K562 (cell line): ENCODE data around the gene LRRC61. TPM values are rescaled to one million over a fixed set of nuclear protein-coding genes. Genes with fewer than 3 reads are reported as not detected.
"Not testable (repeated sequence)": the region's sequence is repeated elsewhere in the genome, so short reads cannot be mapped to it uniquely, and the experiment has no call there.

ENCODE experiments used
- ARNT ChIP-seq, 2 experiments: fragments of 450-650 bp; IDR thresholded peaks; 2 replicates each; pipeline ENCODE4 v1.6.1; 2016; ENCODE audit warnings: mild to moderate bottlenecking in 1 of 2
- BRD9 ChIP-seq: fragments of 450-650 bp; IDR thresholded peaks from 2 replicates; pipeline ENCODE4 v1.6.1; 2018; ENCODE audit warnings: low read depth; ENCODE audit not compliant: partially characterized antibody
- CEBPG ChIP-seq, 3 experiments: fragments of 200-800 bp in 1 of 3; sonication (Bioruptor generic) in 1 of 3; sonication (generic) in 1 of 3; formaldehyde crosslinking in 1 of 3; IDR thresholded peaks in 2 of 3; conservative IDR thresholded peaks in 1 of 3; 2 replicates each; pipeline versions ENCODE4 v1.6.1 to v1.8.0; 2016 to 2022; ENCODE audit warnings: missing compliant biosample characterization in 2 of 3, missing genetic modification characterization in 2 of 3, mild to moderate bottlenecking in 1 of 3, missing genetic modification reagents in 1 of 3
- DMBX1 ChIP-seq: fragments of 250-450 bp; sonication (Bioruptor Pico); IDR thresholded peaks from 2 replicates; pipeline ENCODE4 v1.8.0; 2022; ENCODE audit warnings: inconsistent platforms, mild to moderate bottlenecking, moderate library complexity, borderline replicate concordance
- E2F3 ChIP-seq: fragments of 250-450 bp; sonication (Bioruptor Pico); IDR thresholded peaks from 2 replicates; pipeline ENCODE4 v1.4.0; 2020; ENCODE audit warnings: mild to moderate bottlenecking
- JUNB ChIP-seq: fragments of 450-650 bp; formaldehyde crosslinking; conservative IDR thresholded peaks from 2 replicates; pipeline ENCODE4 v1.4.0; 2020; ENCODE audit warnings: mild to moderate bottlenecking
- PHTF2 ChIP-seq: fragments of 250-450 bp; sonication (Bioruptor Pico); IDR thresholded peaks from 2 replicates; pipeline ENCODE4 v1.5.0; 2021; ENCODE audit warnings: mild to moderate bottlenecking
- STAT5B ChIP-seq: fragments of 250-450 bp; sonication (Bioruptor Pico); IDR thresholded peaks from 2 replicates; pipeline ENCODE4 v1.8.0; 2021; ENCODE audit warnings: mild to moderate bottlenecking, inconsistent platforms
- ZBTB26 ChIP-seq: fragments of 450-650 bp; formaldehyde crosslinking; IDR thresholded peaks from 2 replicates; pipeline ENCODE4 v1.4.0; 2022; ENCODE audit warnings: missing genetic modification characterization
- ZNF165 ChIP-seq: fragments of 250-450 bp; sonication (Bioruptor Pico); IDR thresholded peaks from 2 replicates; pipeline ENCODE4 v1.4.0; 2020; ENCODE audit warnings: borderline replicate concordance
- ZNF41 ChIP-seq: fragments of 250-450 bp; sonication (Bioruptor Pico); conservative IDR thresholded peaks from 2 replicates; pipeline ENCODE4 v1.4.0; 2020; ENCODE audit warnings: mild to moderate bottlenecking
- ZNF583 ChIP-seq: fragments of 250-450 bp; sonication (Bioruptor Pico); IDR thresholded peaks from 2 replicates; pipeline ENCODE4 v1.4.0; 2020
- ZNF707 ChIP-seq: fragments of 250-450 bp; sonication (Bioruptor Pico); conservative IDR thresholded peaks from 2 replicates; pipeline ENCODE4 v1.8.0; 2022; ENCODE audit warnings: inconsistent platforms, mild to moderate bottlenecking, moderate library complexity
- polyA plus RNA-seq, 8 experiments: library from polyadenylated mRNA; depleted of rRNA in 4 of 8; stranded (reverse) in 5 of 8; unstranded in 3 of 8; fragments of >200 nt; fragmentation: Nextera tagmentation in 2 of 8; fragmentation: Illumina TruSeq in 1 of 8; extraction: Ambion mirVana in 2 of 8; extraction: Trizol in 1 of 8; gene quantifications; 2 replicates each; pipeline versions ENCODE4 v1.2.1 to v1.2.3, GENCODE V29; 2011 to 2014; ENCODE audit warnings: inconsistent platforms in 1 of 8, missing spikeins in 1 of 8
- total RNA-seq, 7 experiments: library from RNA; depleted of rRNA in 6 of 7; stranded (reverse); fragments of >200 nt in 6 of 7; fragmentation: Illumina TruSeq in 2 of 7; extraction: Trizol in 2 of 7; gene quantifications; 2 replicates each; pipeline versions ENCODE4 v1.2.1 to v1.2.3, GENCODE V29; 2011 to 2021; ENCODE audit warnings: low replicate concordance in 1 of 7
- TF ChIP-seq, protein P1 (sequence below): sonication (generic); formaldehyde crosslinking; IDR thresholded peaks from 2 replicates; pipeline ENCODE4 v1.8.0; 2022; ENCODE audit warnings: missing genetic modification reagents, mild to moderate bottlenecking, moderate library complexity, borderline replicate concordance
- TF ChIP-seq, protein P2 (sequence below), 2 experiments: fragments of 450-650 bp in 1 of 2; sonication (generic) in 1 of 2; formaldehyde crosslinking in 1 of 2; IDR thresholded peaks; 2 replicates each; pipeline versions ENCODE4 v1.7.1 to v1.9.0; 2016 to 2022; ENCODE audit warnings: inconsistent platforms in 1 of 2, mild to moderate bottlenecking in 1 of 2, missing genetic modification reagents in 1 of 2

LRRC61 gene
- total and polyA plus RNA-seq, 9 of the 15 experiments (the other 6 are each of a cell fraction or from before 2014, with no cell fraction given) = 1.3 to 55.2 (median 35.2) TPM

DNA sequence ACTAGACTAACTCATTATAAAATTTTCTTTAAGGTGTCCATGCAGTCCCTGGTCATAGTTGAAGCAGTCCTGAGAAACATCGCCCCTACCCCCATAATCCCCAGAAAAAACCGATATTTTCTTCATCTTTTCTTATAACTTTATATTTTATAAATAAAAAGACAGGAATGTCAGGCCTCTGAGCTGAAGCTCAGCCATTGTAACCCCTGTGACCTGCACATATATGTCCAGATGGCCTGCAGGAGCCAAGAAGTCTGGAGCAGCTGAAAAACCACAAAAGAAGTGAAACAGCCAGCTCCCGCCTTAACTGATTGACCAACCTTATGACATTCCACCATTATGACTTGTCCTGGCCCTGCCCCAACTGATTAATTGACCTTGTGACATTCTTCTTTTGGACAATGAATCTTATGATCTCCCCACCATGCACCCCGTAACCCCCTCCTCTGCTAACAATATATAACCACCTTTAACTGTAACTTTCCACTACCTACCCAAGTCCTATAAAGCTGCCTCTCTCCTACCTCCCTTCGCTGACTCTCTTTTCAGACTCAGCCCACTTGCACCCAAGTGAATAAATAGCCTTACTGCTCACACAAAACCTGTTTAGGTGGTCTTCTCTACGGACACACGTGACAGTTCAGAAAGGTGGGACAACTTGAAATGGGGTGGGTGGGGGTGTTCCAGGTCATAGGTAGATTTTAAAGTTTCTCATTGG lies 10.3 kb upstream of the LRRC61 start (continued):
- TF ChIP-seq JUNB (CRISPR knock-in tag) (0 out of 2 replicates have a peak, but pooled peaks have one; percentile 35), STAT5B (CRISPR knock-in tag) (0 out of 2 replicates have a peak, but pooled peaks have one; percentile 62), DMBX1 (peak; percentile 97), ZNF707 (CRISPR knock-in tag) (0 out of 2 replicates have a peak, but pooled peaks have one; percentile 57), ZNF165 (CRISPR knock-in tag) (peak; percentile 93), E2F3 (CRISPR knock-in tag) (peak; percentile 78; the same call in 1 of the 2 replicates), BRD9 (peak; percentile 52), CEBPG (CRISPR knock-in tag; IDR thresholded peaks at IDR 0.05) (peak; percentile 64), CEBPG (tag; conservative IDR thresholded peaks at IDR 0.05 in 1 of 2, IDR thresholded peaks at IDR 0.05 in 1 of 2) (peak; percentile 56 to 59; a peak in 2 of 4 replicates), PHTF2 (CRISPR knock-in tag) (peak; percentile 82), ZNF41 (CRISPR knock-in tag) (peak; percentile 87), ARNT (IDR thresholded peaks at IDR 0.05) (peak; percentile 83 to 97), ZNF583 (CRISPR knock-in tag) (peak; percentile 96), ZBTB26 (CRISPR knock-in tag) (0 out of 2 replicates have a peak, but pooled peaks have one; percentile 62)
- TF ChIP-seq, protein P1, sequence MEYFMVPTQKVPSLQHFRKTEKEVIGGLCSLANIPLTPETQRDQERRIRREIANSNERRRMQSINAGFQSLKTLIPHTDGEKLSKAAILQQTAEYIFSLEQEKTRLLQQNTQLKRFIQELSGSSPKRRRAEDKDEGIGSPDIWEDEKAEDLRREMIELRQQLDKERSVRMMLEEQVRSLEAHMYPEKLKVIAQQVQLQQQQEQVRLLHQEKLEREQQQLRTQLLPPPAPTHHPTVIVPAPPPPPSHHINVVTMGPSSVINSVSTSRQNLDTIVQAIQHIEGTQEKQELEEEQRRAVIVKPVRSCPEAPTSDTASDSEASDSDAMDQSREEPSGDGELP (CRISPR knock-in tag) = peak; percentile 95
- TF ChIP-seq, protein P2, sequence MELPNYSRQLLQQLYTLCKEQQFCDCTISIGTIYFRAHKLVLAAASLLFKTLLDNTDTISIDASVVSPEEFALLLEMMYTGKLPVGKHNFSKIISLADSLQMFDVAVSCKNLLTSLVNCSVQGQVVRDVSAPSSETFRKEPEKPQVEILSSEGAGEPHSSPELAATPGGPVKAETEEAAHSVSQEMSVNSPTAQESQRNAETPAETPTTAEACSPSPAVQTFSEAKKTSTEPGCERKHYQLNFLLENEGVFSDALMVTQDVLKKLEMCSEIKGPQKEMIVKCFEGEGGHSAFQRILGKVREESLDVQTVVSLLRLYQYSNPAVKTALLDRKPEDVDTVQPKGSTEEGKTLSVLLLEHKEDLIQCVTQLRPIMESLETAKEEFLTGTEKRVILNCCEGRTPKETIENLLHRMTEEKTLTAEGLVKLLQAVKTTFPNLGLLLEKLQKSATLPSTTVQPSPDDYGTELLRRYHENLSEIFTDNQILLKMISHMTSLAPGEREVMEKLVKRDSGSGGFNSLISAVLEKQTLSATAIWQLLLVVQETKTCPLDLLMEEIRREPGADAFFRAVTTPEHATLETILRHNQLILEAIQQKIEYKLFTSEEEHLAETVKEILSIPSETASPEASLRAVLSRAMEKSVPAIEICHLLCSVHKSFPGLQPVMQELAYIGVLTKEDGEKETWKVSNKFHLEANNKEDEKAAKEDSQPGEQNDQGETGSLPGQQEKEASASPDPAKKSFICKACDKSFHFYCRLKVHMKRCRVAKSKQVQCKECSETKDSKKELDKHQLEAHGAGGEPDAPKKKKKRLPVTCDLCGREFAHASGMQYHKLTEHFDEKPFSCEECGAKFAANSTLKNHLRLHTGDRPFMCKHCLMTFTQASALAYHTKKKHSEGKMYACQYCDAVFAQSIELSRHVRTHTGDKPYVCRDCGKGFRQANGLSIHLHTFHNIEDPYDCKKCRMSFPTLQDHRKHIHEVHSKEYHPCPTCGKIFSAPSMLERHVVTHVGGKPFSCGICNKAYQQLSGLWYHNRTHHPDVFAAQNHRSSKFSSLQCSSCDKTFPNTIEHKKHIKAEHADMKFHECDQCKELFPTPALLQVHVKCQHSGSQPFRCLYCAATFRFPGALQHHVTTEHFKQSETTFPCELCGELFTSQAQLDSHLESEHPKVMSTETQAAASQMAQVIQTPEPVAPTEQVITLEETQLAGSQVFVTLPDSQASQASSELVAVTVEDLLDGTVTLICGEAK (IDR thresholded peaks at IDR 0.05) = peak; percentile 10; the same call in 1 of the 2 replicates
- TF ChIP-seq, protein P2 (CRISPR knock-in tag; IDR thresholded peaks at IDR 0.05) = not testable (repeated sequence)
